NCI-H2196 treated with DMSO at 0.1 percent for 48 hours (cell line): ENCODE results near the gene UBE2O.

Source experiments
- DNase-seq: peaks from one replicate; lab custom pipeline; 2025; ENCODE audit not compliant: unreplicated experiment; lab: John Stamatoyannopoulos, UW

Gene UBE2O

GRCh38 chr17:76397184-76397583, 55.8 kb downstream of the UBE2O start:
- no peak for DNase-seq

- no peak for DNase-seq
Observed at GRCh38 chr17:76395980-76396379, 57.0 kb downstream of the UBE2O start.

- no peak for DNase-seq
Observed at GRCh38 chr17:76394166-76394565, 58.8 kb downstream of the UBE2O start.

GRCh38 chr17:76391200-76391715, 61.7 kb downstream of the UBE2O start:
- DNase-seq, result no peak

- no peak for DNase-seq
Observed at GRCh38 chr17:76390003-76390421, 62.9 kb downstream of the UBE2O start.

GRCh38 chr17:76388966-76389888, 63.7 kb downstream of the UBE2O start:
- DNase-seq, result no peak

GRCh38 chr17:76386966-76387765, 65.8 kb downstream of the UBE2O start:
- no peak for DNase-seq

GRCh38 chr17:76385892-76386786, 66.8 kb downstream of the UBE2O start:
- DNase-seq, result peak; percentile 78

GRCh38 chr17:76384987-76385891, 67.7 kb downstream of the UBE2O start:
- DNase-seq, result no peak

- peak; percentile 79 for DNase-seq
Observed at GRCh38 chr17:76384222-76384986, 68.5 kb downstream of the UBE2O start, which contains the start of gene SPHK1. Gene SPHK1, plus strand, starts transcription at chr17:76384609. Its CDS starts 1,036 bp downstream, at chr17:76385645.

- no peak for DNase-seq
Observed at GRCh38 chr17:76383546-76384221, 69.3 kb downstream of the UBE2O start.

GRCh38 chr17:76382803-76383545, 70.0 kb downstream of the UBE2O start:
- DNase-seq, result no peak

GRCh38 chr17:76382351-76382802, 70.6 kb downstream of the UBE2O start:
- DNase-seq, result no peak

GRCh38 chr17:76381633-76382350, 71.2 kb downstream of the UBE2O start:
- DNase-seq, result no peak

- no peak for DNase-seq
Observed at GRCh38 chr17:76379646-76380376, 73.1 kb downstream of the UBE2O start.

- no peak for DNase-seq
Observed at GRCh38 chr17:76379275-76379641, 73.7 kb downstream of the UBE2O start.
